SU-DHL-6 (cell line): Measurements from ENCODE around the gene MMRN1.

ENCODE experiments used
- CTCF ChIP-seq: fragments of 200-600 bp; sonication (generic); IDR thresholded peaks from one replicate; pipeline ENCODE4 v1.5.1; 2017; ENCODE audit warnings: antibody characterized with exemption, mild to moderate bottlenecking, low read length, moderate library complexity; ENCODE audit not compliant: insufficient read depth, poor library complexity, severe bottlenecking
- EZH2phosphoT487 ChIP-seq: fragments of 200-600 bp; sonication (generic), shearing (Covaris generic); conservative IDR thresholded peaks from 2 replicates; pipeline ENCODE4 v1.6.1; 2018; ENCODE audit warnings: mild to moderate bottlenecking, antibody characterized with exemption, low read length, moderate library complexity, mixed read lengths

GRCh38 chr4:89879215-89879614 is 15.4 kb upstream of the MMRN1 start:
- TF ChIP-seq CTCF (no peak), EZH2phosphoT487 (no peak)
